ENCODE results near the gene CIAO2B.
"Not testable (repeated sequence)": the region's sequence is repeated elsewhere in the genome, so short reads cannot be mapped to it uniquely, and the experiment has no call there.

CIAO2B gene

DNA sequence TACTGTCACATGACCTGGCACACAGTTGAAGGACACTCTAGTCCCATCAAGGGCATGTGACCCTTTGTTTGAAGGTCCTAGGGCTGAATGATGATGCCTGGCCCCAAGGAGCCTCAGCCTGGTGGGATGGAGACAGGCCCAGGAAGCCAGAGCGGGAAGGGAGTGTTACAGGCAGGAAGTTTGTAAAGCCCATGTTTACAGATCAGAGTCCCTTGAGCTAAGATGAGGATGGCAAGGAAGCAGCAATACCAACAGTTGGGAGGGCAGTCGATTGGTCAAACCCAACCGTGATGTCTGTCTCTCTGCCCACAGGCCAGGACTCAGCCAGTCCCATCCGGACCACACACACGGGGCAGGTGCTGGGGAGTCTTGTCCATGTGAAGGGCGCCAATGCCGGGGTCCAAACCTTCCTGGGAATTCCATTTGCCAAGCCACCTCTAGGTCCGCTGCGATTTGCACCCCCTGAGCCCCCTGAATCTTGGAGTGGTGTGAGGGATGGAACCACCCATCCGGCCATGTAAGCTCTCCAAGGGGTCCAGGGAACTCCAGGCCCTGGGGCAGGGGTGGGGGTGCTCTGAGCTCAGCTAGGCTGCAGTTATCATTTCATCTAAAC, 3.6 kb upstream of the CIAO2B start:
- H3K4me1 Mint-ChIP-seq (ENCODE audit: low read depth), result peaks cover 44% of the 10 kb centered on the region
- no peak overlapping the region for H3K4me3 Mint-ChIP-seq
- H3K27me3 Mint-ChIP-seq, result no peaks in the 10 kb centered on the region
- H3K36me3 Mint-ChIP-seq (ENCODE audit: low read depth), result peaks cover 100% of the 10 kb centered on the region
- H3K9me3 Mint-ChIP-seq, result no peaks in the 10 kb centered on the region
- no peak overlapping the region for H3K27ac Mint-ChIP-seq
- intact Hi-C loops (cut with micrococcal nuclease), result no loop called here

DNA sequence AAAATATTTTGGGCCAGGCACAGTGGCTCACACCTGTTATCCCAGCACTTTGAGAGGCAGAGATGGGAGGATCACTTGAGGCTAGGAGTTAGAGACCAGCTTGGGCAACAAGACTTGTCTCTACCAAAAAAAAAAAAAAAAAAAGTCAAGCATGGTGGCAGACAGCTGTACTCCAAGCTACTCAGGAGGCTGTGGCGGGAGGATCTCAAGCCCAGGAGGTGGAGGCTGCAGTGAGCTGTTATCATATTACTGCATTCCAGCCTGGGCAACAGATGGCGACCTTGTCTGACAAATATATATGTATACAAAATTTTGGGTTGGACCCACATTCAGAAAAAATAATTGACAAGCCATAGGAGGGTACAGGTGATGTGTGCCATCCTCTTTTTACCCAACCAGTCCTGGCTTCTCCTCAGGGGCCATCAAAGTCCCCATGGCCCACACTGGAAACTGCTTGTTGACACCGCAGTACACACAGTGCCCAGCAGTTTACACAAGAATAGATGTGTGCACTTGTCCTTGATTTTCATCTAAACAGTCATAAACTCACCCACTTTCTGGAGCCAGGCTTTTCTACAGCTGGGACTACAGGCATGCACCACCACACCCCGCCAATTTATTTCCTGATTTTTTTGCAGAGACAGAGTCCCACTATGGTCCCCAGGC, 2.8 kb upstream of the CIAO2B start:
- Mint-ChIP-seq H3K4me1 (ENCODE audit: low read depth) (peaks cover 52% of the 10 kb centered on the region), H3K27me3 (no peaks in the 10 kb centered on the region), H3K9me3 (no peaks in the 10 kb centered on the region), H3K36me3 (ENCODE audit: low read depth) (peaks cover 100% of the 10 kb centered on the region), H3K4me3 (no peak overlapping the region), H3K27ac (no peak overlapping the region)
- intact Hi-C loops (cut with micrococcal nuclease), result no loop called here

DNA sequence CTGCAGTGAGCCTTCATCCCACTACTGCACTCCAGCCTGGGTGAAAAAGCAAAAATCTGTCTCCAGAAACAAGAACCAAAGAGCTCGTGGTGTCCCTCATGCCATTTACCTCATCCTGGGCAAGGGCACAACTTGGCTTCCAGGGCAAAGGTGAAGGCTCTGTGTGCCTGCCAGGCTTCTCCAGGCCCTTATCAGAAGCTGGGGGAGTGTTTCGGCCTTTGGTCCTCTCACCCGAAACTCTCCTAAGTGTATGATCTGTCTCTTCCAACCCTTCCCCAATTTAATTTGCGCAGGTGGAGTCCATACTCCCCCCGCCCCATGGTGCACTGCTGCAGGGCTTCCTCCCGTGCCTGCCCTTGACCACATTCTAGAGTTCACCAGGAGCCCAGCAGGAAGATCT, 2.3 kb upstream of the CIAO2B start:
- Mint-ChIP-seq H3K9me3 (no peaks in the 10 kb centered on the region), H3K36me3 (ENCODE audit: low read depth) (peaks cover 100% of the 10 kb centered on the region), H3K4me3 (no peak overlapping the region), H3K4me1 (ENCODE audit: low read depth) (peaks cover 56% of the 10 kb centered on the region), H3K27ac (peak overlapping the region; percentile 56), H3K27me3 (no peaks in the 10 kb centered on the region)
- intact Hi-C loops (cut with micrococcal nuclease), result no loop called here

DNA sequence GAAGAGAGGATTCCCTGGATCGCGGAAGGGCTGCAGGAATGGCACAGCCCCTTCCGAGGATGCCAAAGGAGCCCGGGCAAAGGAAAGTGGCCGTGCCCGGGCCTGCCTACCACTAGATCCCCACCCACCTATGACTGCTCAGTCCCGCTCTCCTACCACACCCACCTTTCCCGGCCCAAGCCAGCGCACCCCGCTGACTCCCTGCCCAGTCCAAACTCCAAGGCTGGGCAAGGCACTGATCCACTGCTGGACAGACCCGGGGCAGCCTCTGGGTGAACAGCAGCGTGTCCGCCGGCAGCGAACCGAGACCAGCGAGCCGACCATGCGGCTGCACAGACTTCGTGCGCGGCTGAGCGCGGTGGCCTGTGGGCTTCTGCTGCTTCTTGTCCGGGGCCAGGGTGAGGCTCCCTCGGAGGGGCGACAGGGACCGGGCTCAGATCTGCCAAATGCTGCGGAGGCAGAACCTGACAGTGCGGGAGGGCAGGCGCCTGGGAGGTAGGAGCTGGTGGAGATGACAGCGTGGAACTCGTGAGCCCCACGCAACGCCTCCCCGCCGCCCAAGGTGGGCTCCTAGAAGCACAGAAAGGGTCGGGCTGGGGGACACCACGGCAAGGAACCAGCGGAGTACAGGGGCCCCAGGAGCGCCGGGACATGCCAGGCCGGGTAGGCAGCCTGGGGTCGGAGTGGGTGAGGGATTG, 1.3 kb upstream of the CIAO2B start, which contains the start of gene CES2:
Gene CES2, plus strand, starts transcription at position 203 of the 698 bp plus-strand sequence. Its CDS starts 120 bp downstream, at position 323.
- intact Hi-C loops (cut with micrococcal nuclease), result no loop called here
- Mint-ChIP-seq H3K4me1 (ENCODE audit: low read depth) (peaks cover 56% of the 10 kb centered on the region), H3K27ac (peak within 1 kb of the TSS; percentile 94), H3K4me3 (peak within 1 kb of the TSS; percentile 97), H3K36me3 (ENCODE audit: low read depth) (peaks cover 90% of the 10 kb centered on the region), H3K27me3 (no peaks in the 10 kb centered on the region), H3K9me3 (no peaks in the 10 kb centered on the region)

DNA sequence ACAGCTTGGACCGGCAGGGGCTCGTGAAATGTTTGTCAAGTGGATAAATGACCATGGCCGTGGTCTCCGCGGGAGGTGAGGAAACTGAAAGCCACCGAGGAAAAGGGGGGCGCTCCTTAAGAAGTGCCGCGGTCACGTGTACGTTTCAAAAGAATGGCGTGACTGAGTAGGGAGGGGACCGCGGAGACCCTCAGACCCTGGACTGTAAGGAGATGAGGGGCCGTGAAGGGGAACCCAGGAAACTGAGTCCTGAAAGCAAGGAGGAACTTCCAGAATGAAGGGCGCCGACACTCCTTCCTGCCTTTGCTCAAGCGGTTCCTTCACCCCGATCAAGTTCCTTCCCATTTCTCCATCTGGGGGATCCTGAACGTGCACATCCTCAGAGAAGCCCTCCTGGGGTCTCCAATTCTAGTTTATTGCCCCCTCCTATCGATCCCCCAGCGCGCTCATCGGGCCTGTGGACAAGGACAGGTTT, 674 bp upstream of the CIAO2B start:
- Mint-ChIP-seq H3K36me3 (ENCODE audit: low read depth) (peaks cover 84% of the 10 kb centered on the region), H3K4me1 (ENCODE audit: low read depth) (peaks cover 56% of the 10 kb centered on the region), H3K27ac (peak overlapping the region; percentile 94), H3K4me3 (peak overlapping the region; percentile 97)
- intact Hi-C loops (cut with micrococcal nuclease); H3K27me3 Mint-ChIP-seq; H3K9me3 Mint-ChIP-seq: not testable (repeated sequence)

DNA sequence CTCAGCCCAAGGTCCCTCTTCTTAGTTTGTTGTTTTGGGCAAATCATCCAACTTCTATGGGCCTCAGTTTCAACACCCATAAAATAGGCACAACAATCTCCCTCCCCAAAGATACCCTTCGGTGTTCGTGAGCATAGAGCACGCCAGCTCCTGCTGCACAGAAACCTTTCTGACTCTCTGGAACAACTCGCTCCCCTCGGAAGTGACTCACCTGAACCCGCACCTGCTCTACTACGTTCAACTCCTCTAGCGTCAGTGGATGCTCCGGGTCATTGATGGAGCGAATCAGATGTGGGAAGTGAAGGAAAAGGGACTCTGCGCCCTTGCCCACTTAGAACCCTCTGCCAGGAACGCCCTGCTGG, 445 bp downstream of the CIAO2B start:
- Mint-ChIP-seq H3K9me3 (no peaks in the 10 kb centered on the region), H3K27ac (peak overlapping the region; percentile 94), H3K36me3 (ENCODE audit: low read depth) (peaks cover 73% of the 10 kb centered on the region), H3K27me3 (no peaks in the 10 kb centered on the region), H3K4me3 (peak overlapping the region; percentile 97), H3K4me1 (ENCODE audit: low read depth) (peaks cover 56% of the 10 kb centered on the region)
- intact Hi-C loops (cut with micrococcal nuclease), result no loop called here

DNA sequence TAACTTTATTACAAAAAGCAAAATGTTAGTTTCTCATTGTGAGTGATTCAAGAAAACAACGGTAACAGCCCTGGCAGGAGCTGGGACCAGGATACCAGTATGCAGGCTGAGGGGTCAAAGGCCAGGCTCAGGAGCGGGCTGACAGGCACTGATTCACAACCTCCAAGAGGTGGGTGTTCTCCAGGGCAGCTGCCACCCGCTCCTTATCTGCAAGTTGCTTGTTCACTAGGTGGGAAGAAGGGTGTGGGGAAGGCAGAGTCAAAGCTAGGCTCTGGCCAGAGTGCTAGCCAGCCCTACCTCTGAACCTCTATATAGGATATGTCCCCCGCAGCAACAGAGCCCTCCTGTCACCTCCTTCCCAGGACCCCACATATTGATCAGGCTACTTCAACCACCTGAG, 2.1 kb downstream of the CIAO2B start:
- Mint-ChIP-seq H3K4me3 (no peak overlapping the region), H3K27ac (no peak overlapping the region), H3K4me1 (ENCODE audit: low read depth) (peaks cover 63% of the 10 kb centered on the region), H3K9me3 (no peaks in the 10 kb centered on the region), H3K36me3 (ENCODE audit: low read depth) (peaks cover 56% of the 10 kb centered on the region), H3K27me3 (peaks cover 5% of the 10 kb centered on the region)
- intact Hi-C loops (cut with micrococcal nuclease), result no loop called here

DNA sequence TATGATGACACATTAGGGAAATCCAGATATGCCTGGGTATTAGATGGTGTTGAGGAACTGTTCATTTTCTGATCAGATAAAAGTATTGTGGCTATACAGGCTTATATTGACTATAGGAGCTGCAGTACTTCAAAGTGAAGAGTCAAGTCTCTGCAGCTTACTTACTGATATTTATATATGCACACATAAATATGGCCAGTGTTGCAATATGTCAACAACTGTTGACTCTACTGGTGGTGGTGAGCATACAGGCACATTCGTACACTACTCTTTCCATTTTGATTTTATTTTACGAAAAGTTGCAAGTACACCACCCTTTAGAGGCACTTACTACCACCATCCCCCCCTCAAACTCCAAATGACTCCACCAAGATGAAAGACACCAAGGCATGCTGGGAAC, 2.5 kb downstream of the CIAO2B start:
- Mint-ChIP-seq H3K4me1 (ENCODE audit: low read depth) (peaks cover 64% of the 10 kb centered on the region), H3K4me3 (no peak overlapping the region)

DNA sequence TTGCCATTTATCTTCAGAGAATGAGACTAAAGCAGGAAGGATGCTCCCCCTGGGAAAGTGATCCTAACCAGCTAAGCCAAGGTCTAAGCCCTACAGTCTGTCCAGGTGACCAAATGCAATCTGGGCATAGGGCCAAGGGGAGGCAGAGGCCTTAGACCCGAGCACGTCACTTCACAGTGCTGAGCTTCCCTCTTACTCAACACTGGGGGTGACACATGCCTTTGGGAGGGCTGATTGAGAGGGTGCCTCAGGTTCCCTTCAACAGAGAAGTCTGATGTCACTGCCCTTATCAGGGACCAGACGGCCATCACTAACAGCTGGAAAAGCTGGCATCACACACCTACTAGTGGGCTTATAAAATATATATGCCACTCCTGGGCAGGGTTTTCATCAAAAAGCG, 4.0 kb downstream of the CIAO2B start:
- no peak overlapping the region for H3K27ac Mint-ChIP-seq
- no peaks in the 10 kb centered on the region for H3K9me3 Mint-ChIP-seq
- H3K27me3 Mint-ChIP-seq, result peaks cover 21% of the 10 kb centered on the region
- H3K4me3 Mint-ChIP-seq, result no peak overlapping the region
- H3K4me1 Mint-ChIP-seq (ENCODE audit: low read depth), result peaks cover 64% of the 10 kb centered on the region
- intact Hi-C loops (cut with micrococcal nuclease), result no loop called here
- H3K36me3 Mint-ChIP-seq (ENCODE audit: low read depth), result peaks cover 37% of the 10 kb centered on the region

More for the DNA sequence above, 2.5 kb downstream of the CIAO2B start:
- Mint-ChIP-seq H3K27me3 (peaks cover 6% of the 10 kb centered on the region), H3K36me3 (ENCODE audit: low read depth) (peaks cover 52% of the 10 kb centered on the region), H3K27ac (no peak overlapping the region), H3K9me3 (no peaks in the 10 kb centered on the region)
- intact Hi-C loops (cut with micrococcal nuclease), result no loop called here

DNA sequence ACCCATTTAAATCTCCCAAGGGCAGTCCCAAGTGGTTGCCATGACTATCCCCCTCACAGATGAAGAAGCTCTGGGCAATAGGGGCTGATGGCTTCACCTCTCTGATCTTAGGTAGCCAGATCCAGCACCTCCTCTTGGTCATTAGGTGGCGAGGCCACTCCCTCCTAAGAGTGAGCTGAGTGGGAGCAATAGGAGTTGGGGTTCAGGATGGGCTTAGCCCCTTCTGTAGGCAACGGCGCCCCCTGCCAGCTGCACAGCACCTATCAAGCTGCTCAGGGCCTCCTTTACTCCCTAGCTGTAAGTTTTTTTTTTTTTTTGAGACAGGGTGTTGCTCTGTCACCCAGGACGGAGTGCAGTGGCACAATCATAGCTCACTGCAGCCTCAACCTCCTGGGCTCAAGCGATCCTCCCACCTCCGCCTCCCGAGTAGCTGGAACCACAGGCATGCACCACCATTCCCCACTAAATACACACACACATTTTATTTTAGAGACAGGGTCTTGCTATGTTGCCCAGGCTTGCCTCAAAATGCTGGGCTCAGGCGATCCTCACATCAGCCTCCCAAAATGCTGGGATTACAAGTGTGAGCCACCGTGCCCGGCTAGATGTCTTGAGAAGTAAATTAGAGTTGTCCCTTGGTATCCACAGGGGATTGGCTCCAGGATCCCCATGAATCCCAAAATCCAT, 5.4 kb downstream of the CIAO2B start:
- peaks cover 34% of the 10 kb centered on the region for H3K27me3 Mint-ChIP-seq
- intact Hi-C loops (cut with micrococcal nuclease), result loop anchor here (5.0 kb wide), 1 partner anchor 47 kb away; the partner anchor contains the start of gene PDP2

DNA sequence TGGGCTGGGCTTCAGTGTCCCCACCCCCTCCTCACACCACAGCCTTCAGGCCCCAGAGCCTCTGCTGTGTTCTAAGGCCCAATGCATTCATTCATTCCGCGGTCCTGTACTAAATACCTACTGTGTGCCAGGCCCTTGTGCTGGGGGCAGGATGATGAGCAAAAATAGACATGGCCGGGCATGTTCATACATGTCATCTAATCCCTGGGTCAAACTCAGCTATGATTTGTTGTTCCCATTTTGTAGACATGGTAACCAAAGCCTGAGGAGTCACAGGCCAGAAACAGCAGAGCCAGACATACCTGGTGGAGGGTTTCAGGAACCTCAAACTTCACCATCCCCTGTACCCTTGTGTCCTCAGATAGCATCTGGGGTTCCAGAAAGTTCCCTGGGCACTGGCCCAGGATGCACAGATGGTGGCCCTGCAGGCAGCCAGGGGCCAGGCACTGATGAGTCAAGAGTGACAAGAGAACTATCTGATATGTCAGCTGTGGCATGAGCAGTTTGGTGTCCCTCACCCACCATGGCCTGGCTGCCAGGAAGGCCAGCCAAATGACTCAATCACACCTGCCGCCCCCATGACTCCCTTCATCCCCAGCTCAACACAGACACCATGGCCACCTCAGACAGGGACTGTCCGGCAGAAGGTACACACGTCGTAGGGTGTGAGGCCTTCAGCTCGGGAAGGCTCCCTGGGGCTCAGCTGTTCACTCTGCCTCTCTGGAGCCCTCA, 6.1 kb downstream of the CIAO2B start:
- Mint-ChIP-seq H3K9me3 (no peaks in the 10 kb centered on the region), H3K4me3 (no peak overlapping the region), H3K4me1 (ENCODE audit: low read depth) (peaks cover 58% of the 10 kb centered on the region), H3K36me3 (ENCODE audit: low read depth) (peaks cover 16% of the 10 kb centered on the region), H3K27me3 (peaks cover 42% of the 10 kb centered on the region), H3K27ac (peak overlapping the region; percentile 48)
- intact Hi-C loops (cut with micrococcal nuclease), result loop anchor here (5.0 kb wide), 1 partner anchor 46 kb away; the partner anchor contains the start of gene PDP2

More for the DNA sequence above, 5.4 kb downstream of the CIAO2B start:
- H3K27ac Mint-ChIP-seq, result peak overlapping the region; percentile 48
- peaks cover 62% of the 10 kb centered on the region for H3K4me1 Mint-ChIP-seq (ENCODE audit: low read depth)
- no peaks in the 10 kb centered on the region for H3K9me3 Mint-ChIP-seq
- H3K4me3 Mint-ChIP-seq, result no peak overlapping the region
- H3K36me3 Mint-ChIP-seq (ENCODE audit: low read depth), result peaks cover 24% of the 10 kb centered on the region

DNA sequence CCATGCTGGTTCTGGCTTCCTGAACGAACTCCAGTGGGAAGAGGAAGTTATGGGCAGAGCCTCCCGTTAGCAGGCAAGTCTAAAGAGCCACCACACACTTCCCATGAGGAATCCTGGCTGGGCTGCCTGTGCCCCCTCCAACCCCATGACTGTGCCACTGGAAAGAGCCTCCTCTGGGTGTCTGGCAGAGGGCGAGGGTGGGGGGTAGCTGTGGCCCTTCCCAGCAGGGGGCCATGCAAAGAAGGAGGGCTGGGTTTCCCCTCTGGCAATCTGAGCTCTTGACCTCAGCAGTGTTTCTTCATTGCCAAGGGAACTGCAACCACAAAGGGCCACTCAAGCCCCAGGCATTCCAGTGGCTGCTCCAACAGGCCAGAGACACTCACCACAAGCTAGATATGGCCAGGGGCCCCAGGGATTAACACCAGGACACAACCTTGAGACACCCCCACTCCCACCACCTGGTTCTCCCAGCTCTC, 7.2 kb downstream of the CIAO2B start:
- H3K36me3 Mint-ChIP-seq (ENCODE audit: low read depth), result peaks cover 5% of the 10 kb centered on the region
- peak overlapping the region; percentile 48 for H3K27ac Mint-ChIP-seq
- peaks cover 47% of the 10 kb centered on the region for H3K4me1 Mint-ChIP-seq (ENCODE audit: low read depth)
- no peaks in the 10 kb centered on the region for H3K9me3 Mint-ChIP-seq
- H3K27me3 Mint-ChIP-seq, result peaks cover 50% of the 10 kb centered on the region
- intact Hi-C loops (cut with micrococcal nuclease), result loop anchor here (5.0 kb wide), 1 partner anchor 45 kb away; the partner anchor contains the start of gene PDP2
- H3K4me3 Mint-ChIP-seq, result no peak overlapping the region
